ENCODE data around the gene TMEM72. TPM values are rescaled to one million over a fixed set of nuclear protein-coding genes. Genes with fewer than 3 reads are reported as not detected.

TMEM72 gene
- total and polyA plus RNA-seq, 4 donors = 0.02 to 0.33 TPM; not detected in 2

GRCh38 chr10:44959247-44960087 lies 48.3 kb downstream of the TMEM72 start, which contains the start of gene RASSF4 (continued):
- TF ChIP-seq CTCF (IDR thresholded peaks at IDR 0.05; ENCODE audit: low read depth, low read length, missing input control) = no peak
- TF ChIP-seq ZBTB33 (IDR thresholded peaks at IDR 0.05) = no peak
- TF ChIP-seq RXRA (IDR thresholded peaks at IDR 0.05) = peak; percentile 63 to 72
- peak; percentile 60 to 73 for TF ChIP-seq HNF4A (conservative IDR thresholded peaks at IDR 0.05)
- TF ChIP-seq GABPA (IDR thresholded peaks at IDR 0.05 in 1 of 2, conservative IDR thresholded peaks at IDR 0.05 in 1 of 2) = peak in 1 of 2 donors; percentile 46

- Histone ChIP-seq H3K27me3 (ENCODE audit: control insufficient read depth in 4 of 4, insufficient read depth in 4 of 4, low read length in 3 of 4) (no peaks in the 10 kb centered on the region), H3K9me3 (ENCODE audit: control insufficient read depth in 4 of 4, low read length in 3 of 4) (no peaks in the 10 kb centered on the region), H3K36me3 (ENCODE audit: control insufficient read depth in 4 of 4, insufficient read depth in 3 of 4, low read depth in 1 of 4, low read length in 3 of 4) (no peaks in the 10 kb centered on the region), H3K4me1 (ENCODE audit: control insufficient read depth in 4 of 4, insufficient read depth in 4 of 4, low read length in 3 of 4) (peaks cover 12 to 41% (median 19%) of the 10 kb centered on the region in 4 donors), H3K9ac (ENCODE audit: low read depth in 1 of 2, low read length in 2 of 2) (peak overlapping the region in 1 of 2 donors; percentile 24), H3K27ac (ENCODE audit: low read depth in 1 of 2, low read length in 2 of 2) (peak overlapping the region; percentile 60 to 71), H3K4me3 (ENCODE audit: low read depth in 1 of 3, low read length in 3 of 3) (peak overlapping the region; percentile 44 to 75 (median 75))
- TF ChIP-seq FOXA2 (IDR thresholded peaks at IDR 0.05) (no peak), CTCF (IDR thresholded peaks at IDR 0.05; ENCODE audit: low read depth, low read length, missing input control) (no peak), FOXA1 (IDR thresholded peaks at IDR 0.05) (no peak), REST (IDR thresholded peaks at IDR 0.05) (no peak)
- 41% methylated on average over 8 of the region's 8 CpGs for WGBS
- DNase-seq (ENCODE audit: low spot score) = peak; percentile 5
These were observed 48.9 kb downstream of the TMEM72 start for GRCh38 chr10:44960088-44960460.
